GM19043 (cell line): ENCODE data around the gene OSBPL3.
A peak's percentile ranks its signal among the peaks of the same experiment; 100 is the strongest.
"Not testable (repeated sequence)": the region's sequence is repeated elsewhere in the genome, so short reads cannot be mapped to it uniquely, and the experiment has no call there.

Experiments used
- ATAC-seq: cut with Tn5 transposase; IDR thresholded peaks from one replicate; pipeline ENCODE4 v1.9.1; 2021; ENCODE audit warnings: low read depth; ENCODE audit not compliant: unreplicated experiment

OSBPL3 gene

DNA sequence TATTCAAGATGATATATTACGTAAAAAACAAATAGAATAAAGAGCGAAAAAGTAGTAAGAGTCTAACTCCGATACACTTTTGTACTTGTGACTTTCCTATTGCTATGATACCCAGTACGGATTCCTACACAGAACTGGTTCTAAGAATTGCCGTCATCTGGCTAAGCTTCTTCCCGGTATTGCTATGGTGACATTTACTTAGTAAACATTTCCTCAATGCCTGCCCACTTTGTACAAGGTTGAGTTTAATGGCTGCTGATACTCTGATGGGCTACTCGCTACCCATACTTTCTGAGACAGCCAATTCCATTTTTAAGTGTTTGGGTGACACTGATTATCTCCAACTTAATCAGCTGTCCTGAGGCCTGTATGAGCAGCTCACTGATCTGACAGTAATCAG lies 55.6 kb downstream of the OSBPL3 start:
- no peak for ATAC-seq

DNA sequence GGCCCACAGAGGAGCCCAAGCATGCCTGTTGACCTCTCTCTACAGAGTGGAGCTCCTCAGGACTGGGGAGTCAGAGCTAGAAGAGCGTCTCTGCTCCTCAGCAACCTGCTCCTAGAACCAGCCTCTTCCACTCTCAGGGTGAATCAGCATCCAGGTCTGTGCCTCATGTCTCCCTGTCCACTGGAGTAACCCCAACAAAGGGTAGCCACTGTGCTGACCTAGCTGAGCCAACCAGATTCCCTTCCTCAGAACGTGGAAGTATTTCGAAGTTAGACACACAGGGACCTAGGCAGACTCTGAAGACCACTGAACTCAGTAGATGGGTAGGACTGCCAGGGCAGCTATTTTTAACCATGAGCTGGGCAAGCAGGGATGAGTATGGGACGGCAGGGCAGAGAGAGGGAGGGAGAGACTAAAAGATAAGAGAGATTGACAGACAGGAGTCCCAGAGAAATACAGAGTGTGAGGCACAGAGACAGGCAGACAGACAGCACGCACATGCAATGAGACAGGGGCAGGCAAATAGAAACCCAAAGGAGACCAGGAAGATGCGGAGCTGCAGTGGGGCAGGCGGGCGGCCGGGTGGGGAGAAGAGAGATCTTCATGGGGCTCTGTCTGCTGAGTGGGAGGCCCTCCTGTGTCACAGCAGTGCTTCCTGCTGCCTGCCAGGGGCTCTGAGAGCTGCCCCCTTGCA lies 56.7 kb downstream of the OSBPL3 start:
- no peak for ATAC-seq

DNA sequence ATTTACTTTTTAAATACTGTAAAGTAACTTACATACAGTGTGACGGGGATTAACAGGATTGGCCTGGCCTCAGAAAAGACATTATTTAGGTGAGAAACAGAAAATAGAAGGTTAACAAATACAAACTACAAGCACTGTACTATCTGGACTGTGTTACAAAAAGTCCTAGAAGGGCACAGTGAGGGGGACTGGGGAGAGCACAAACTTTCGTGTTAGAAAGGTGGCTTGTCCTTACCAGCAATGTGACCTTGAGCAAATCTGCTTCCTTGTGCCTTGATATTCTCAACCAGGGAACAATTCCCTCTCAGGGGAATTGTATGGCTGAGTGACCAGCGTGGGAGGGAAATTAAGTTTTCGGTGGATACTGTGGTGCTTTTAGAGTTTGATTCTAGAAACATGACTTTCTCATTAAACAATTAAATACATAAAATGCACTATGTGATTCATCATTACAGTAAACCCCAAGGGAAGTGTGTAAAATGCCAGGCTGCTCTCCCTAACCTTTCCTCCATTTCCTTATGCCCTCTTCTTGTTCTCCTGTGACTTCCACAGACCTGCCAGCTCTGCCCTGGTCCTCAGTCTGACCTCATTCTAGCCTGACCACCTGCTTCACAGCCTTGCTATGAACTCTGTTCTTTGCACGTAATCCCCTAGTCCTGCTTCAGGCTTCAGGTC lies 57.7 kb downstream of the OSBPL3 start:
- no peak for ATAC-seq

DNA sequence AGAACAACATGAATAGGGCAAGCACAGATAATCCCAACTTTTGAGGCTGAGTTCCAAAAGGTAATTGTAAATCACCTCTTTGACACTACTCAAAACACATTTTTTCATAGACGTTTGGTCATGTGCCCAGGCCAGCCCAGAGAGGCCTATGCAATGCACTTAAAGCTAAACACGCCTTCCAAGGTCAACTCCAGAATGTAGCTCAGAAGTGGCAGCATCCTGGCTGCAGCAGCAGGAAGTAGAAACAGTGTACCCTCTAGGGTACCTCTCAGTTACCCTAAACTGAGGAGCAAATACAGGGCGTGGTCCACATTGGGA lies 58.7 kb downstream of the OSBPL3 start:
- ATAC-seq: no peak

DNA sequence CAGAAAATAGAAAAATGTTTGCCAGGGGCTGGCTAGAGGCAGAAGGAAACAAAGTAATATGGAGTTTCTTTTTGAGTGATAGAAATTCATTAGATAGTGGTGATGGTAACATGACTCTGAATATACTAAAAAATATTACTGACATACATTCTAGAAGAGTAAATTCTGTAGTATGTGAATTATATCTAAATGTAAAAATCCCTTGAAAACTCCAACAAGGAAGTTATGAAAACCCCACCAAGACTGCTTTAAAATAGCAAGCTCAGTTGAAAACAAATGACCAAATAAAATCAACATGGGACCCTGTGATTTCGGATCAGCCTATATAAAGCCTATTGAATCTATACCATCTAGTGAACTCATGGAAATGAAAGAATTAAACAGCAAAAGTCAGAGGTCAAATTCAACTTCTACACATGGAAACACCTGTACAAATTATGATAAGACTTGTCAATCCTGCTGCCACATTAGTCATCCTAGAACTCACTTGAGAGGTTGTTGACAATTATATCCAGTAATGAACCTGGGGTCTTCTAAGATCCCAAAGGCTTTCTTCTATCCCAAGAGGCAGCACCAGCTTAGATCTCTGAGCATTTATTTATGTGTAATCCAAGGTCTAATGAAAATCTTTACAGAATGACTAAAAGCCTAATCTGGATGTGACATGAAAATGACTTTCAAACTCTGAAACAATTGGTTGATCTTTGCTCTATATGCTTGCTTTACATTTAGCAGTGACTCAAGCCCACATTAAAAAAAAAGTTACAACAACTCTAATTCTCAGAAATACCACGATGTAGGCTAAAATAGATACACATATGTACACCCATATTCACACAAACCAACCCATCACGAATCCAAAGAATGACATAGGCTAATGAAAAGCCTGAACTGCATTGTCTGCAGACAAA lies 59.3 kb downstream of the OSBPL3 start:
- no peak for ATAC-seq

DNA sequence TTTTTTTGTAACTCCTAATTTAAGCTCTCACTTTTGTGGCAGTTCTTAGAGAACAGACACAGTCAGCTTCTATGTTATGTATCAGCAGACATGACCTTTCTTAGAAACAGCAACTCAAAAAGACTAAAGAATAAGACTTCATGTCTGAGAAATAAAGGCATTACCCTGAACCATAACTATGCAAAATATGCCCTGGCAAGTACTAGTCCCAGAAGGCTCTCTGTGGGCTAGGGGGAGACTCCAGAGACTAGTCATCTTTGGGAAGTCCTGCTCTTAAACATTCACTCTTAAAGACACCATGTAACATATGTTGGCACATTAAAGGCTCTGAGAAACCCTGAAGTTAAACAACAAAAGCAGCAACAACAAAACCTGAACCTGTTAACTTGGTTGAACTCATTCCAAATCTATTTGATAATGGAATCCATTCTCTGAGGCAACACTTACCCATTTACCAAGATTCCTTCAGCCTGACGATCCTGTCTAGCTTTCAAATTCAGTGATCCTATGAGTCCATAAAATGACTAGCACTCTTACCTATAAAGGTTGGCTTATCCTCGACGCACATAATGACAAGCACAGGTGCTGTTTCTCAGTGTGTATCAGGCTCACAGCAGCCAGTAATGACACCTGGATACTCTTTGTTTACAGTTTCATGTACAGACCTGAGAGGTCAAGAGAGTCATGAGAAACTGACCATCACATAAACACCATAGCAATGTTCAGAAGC lies 62.3 kb downstream of the OSBPL3 start:
- ATAC-seq: no peak

DNA sequence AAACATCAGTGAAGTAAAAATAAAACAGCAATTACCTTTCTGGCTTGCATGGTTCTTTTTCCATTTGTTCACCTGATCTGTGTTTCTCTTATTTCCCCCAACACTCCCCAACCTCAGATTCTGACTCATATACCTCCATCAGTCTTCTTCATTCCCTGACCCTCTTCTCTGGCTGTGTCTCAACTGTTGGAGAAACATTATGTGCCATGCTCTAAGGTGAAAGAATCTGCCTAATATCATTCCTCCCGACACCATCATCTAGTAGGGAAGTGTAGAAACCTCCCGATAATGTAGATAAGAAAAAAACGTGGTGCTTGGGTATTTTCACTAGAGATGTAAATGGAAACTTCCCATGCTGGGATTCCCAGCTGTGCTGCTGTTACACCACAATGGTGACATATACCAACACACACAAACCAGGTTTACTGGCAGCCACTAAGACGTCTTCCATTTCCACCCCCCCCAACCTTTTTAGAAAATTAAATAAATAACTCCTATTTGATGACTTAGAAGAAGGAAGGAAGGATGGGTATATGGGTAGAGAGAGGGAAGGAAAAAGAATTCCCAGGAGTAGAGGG lies 63.4 kb downstream of the OSBPL3 start:
- no peak for ATAC-seq

DNA sequence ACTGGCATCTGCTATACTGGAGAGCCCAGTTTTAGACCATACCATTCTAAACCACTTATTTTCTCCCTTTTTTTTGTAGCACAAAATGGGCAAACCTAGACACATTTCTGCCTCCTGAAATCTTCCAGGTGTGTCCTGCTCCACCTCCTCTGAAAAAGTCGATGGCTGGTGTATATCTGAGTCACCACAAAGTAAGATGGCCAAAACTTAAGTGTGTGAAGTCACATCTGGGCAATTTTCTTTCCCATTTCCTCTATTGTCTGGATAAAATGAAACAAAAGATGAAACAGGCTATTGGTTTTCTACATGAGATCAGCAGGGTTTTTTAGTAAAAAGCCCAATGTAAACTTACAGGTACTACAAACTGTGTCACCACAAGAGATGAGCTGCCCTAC lies 65.5 kb downstream of the OSBPL3 start:
- no peak for ATAC-seq

DNA sequence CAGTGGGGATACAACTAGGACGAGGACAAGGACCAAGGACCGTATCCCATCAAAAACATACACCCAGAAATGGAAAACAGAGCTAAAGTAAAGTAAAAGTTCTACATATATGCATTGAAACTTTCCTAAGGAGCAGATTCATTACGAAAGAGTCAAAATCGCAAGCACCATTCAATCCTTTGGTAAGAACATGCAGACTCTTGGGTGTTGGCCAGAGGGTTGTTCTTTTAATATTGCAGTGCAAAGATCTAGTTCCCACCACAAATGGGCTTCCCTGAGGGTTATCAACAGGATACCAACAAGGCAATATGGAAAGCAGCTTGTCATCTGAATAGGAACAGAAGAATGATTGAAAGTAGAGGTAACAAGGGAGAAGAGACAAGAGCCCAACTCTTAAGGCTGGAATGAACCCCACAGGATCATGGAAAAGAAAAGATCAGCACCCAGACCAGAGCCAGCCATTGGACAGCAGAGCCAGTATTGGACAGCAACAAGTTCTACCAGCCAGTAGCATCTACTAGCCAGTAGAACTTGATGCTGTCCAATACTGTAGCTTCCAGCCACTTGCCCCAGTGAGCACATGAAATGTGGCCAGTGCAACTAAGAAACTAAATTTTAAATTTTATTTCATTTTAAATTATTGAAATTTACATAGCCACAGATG lies 66.0 kb downstream of the OSBPL3 start:
- no peak for ATAC-seq

DNA sequence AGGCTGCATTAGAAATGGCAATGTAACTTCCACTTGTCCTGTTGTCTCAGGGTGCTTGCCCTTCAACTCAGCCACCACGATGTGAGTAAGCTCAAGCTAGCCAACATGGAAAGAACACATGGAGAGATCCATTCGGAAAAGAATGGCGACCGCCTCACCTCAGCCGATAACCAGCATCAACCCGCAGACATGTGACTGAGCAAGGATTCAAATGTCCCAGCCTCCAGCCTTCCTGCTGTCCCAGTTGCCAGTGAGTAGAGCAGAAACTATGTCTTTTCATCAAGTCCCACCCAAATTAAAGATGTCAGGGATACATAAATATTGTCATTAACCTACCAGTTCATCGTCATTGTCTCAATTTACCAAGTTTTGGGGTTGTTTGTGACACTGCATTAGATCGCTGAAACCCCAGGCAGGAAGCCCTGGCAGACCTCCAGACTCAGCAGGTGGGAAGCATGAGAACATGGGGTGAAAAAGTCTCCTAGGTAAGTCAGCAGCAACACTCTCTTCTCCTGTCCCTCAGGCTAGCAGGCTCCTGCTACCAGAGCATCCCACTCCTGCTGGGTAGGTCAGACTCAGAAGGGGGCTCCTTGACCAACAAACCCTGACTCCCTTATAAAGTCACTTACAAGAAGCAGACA lies 67.0 kb downstream of the OSBPL3 start:
- no peak for ATAC-seq

DNA sequence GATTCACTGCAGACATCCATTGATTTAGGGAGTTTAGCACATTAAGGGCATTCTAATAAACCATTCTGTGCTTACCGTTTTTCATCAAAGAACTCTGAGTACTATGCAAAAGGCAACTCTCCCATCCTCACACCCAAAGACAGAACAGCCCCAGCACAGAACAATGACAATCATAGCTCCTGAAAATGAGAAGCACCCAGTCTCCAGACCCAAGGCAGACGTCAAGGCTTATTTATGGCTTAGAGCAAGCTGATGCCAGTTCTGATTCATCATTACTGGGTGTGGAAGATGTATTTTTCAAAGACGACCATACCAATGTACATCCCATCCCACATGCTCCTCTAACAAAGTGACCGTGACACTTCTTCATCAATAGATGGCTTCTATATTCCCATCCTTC lies 67.6 kb downstream of the OSBPL3 start:
- ATAC-seq: no peak

DNA sequence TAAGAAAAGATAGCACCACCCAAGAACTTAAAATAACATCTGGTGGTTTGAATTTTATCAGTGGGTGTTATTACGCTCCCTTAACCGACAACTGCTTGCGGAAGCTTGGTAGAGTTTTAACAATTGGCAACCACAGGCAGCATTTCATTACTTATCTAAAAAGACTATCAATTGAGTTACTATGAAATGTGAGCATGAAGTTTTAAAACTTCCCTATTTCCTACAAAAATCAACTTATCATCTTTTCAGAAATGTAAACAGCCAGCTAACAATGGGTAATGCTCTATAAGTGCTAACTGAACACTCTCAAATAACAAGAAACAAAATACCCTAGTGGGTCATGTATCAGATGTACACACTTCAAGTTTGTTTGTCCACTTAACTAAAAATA lies 68.8 kb downstream of the OSBPL3 start:
- ATAC-seq: peak; percentile 40

DNA sequence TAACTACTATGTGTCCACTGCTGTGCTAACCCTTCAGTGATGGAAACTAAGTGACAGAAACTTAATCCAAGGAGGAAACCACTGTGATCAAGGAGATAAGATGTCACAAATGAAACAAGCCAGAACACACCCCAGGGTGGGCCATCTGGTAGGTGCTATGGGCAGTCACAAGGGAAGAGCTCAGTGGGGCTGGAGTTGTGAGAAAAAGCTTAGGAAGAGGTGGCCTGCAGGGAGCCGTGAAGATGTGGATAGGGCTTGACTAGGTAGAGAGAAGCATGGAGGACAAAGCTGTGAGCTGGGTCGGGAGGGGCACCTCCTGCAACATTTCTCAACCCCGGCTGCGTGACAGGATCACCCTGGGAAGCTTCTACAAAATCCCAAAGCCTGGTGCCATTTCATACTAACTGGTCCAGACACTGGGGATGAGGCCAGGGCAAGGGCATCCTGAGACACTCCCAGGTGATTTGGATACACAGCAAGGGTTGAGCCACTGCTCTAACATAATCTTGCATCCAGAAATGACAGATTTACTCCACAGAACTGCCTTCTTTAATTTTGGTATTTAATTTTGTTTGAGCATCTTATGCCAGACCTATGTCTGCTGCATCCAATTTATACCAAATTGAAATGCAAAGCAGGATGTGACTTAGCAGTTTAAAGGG lies 69.3 kb downstream of the OSBPL3 start:
- no peak for ATAC-seq

DNA sequence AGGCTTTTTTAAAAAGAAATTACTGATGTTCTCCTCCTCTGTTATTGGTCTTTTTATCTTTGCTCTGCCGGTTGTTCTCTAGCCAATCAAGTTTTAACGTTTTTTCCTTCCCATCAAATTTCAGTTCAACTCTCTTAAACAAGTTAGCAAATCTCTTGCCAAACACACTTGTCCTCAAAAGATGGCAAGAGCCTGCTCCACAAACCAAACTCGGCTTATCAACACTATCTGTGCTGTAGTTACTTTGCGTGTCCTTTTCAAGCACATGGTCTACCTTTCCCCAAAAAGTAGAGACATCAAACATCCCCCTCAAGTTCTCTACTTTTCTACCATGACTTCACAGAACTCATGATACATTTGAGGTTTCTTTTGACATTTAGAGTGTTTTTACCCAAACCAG lies 71.3 kb downstream of the OSBPL3 start:
- ATAC-seq: no peak

DNA sequence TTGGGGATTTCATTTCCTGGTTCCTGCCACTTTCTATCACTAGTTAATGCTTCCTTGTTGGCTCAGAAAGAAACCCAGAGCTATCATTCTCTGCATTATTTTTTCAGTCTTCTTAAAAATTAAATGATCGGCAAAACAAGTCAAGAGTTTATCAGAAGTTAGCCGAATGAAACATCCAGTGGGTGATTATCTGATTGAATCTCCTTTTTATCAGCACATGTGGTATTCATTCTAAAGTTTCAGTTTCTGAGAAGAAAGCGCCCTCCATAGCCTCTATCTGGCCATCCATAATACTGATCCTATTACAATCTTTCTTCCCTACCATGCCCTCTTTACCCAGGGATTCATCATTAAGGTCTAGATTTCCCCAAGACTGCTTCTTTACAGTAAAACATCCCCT lies 71.8 kb downstream of the OSBPL3 start:
- ATAC-seq: no peak

DNA sequence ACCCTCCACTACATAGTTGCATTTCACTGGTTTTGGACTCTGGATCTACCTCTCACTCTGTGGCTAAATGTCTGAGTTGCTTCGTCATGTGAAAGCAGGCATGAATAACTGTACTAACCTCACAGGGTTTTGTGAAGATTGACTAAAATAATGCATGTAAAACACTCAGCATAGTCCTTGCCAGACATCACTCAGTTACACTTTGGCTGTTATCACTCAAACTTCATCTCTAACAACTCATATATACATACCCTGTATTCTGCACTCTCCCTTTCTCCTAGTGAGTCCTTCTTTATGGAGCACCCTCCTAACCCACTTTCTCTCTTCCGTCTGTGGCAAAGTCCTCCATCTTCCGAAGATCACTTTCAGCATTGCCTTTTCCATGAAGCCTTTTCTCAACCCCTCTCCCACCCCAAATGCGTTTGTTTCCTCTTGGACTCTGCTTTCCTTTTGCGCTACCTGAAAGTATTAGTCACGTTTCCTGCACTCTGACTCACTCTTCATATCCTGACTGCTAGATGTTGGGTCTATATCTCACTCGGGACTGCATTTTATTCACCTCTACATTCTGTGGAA lies 72.6 kb downstream of the OSBPL3 start:
- peak; percentile 39 for ATAC-seq

DNA sequence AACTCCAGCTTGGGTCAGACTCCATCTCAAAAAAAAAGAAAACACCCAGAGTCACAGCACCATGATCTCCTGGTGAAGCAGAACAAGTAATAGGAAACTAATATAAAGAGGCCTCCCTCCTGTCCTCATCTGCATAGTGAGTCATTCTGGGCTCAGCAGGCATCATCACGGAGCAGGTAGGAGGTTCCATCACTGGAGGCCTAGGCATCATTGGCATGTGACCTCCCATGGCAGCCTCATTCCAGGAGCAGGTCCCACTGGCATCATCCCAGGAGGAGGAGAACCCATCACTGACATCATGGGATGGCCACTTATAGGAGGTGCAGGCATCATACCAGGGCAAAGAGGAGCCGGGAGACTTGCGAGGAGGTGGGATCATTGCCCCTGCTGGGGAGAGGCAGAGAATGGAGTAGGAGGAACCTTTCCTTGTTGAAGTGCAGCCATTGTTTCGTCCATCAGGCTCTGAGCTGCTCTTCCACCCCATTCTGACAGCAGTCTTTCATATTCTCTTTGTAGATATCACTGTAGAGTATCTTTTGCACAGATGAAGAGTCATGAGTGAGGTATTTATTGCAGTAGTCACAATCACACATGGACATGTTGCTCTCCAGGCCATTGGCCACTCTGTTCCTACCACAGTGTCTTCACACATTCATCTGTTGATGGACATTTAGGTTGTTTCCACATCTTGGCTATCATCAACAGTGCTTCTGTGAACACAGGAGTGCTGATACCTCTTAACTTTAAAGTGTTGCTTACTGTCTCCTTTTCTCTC lies 73.8 kb downstream of the OSBPL3 start:
- ATAC-seq: no peak

DNA sequence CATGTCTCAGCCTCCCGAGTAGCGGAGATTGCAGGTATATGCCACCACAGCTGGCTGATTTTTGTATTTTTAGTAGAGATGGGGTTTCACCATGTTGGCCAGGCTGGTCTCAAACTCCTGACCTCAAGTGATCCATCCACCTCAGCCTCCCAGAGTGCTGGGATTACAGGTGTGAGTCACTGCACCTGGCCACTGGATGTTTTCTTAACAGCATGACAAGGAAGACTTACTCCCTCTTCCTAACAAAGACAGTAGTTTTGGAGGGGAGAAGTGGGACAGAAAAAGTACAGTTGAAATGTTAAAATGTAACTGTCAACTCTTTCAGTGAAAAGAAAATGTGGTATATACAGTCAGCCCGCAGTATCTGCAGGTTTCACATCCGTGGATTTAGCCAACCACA lies 76.0 kb downstream of the OSBPL3 start:
- not testable (repeated sequence) for ATAC-seq
